GM21529 (cell line): ENCODE measurements around the gene ELL2.

Experiments
- ATAC-seq: cut with Tn5 transposase; IDR thresholded peaks from one replicate; pipeline ENCODE4 v1.9.1; 2021; ENCODE audit not compliant: unreplicated experiment

ELL2 gene

DNA sequence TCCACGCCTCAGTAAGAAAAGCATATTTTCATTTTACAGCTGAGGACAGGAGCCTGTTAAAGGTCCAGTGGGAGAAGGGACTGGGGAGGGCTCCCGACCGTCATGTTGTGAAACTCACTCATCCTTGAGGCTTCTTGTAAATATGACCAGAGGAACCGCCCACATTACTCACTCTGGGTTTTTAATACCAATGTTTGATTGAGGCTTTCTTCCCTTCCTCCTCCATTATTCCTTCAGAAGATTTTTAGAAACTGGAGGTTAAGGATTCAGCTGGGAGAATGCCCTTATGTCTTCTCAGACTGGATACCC lies 77.7 kb downstream of the ELL2 start:
- ATAC-seq, result peak; percentile 63

DNA sequence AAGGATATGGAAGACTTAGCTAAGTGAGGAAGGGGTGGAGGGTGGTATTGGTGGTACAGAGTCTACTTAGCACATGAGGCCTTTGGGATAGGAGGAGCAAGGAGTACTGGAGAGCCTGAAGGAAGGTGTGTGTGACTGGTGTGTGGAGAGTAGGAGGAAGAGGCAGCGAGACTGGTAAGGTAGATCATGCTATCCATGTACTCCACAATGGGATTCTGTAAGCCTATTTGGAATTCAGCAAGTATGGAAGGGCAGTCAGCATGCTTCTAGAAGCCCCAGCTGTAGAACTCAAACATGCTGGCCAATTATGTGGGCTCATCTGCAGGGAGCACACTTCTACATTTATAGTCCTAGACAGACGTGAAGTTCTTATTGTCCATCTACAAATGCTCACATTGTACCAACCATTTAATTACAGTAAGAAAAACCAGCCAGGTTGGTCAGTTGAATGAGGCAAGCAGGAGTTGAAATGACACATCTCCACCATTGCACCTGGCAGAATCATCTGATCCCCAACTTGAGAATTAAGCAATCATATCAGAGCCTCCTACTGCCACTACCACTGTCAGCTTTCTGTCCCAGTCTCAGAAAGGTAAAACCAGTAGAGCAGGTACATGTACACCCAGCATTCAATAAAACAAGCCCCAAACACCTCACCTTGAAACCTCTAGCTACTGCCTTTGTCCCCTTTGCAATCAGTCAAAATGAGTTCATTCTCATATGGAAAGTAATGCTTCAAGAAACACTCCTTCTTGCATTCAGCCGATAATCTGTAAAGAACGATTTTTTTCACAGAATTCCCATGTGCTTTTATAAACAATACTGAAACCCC lies 78.2 kb downstream of the ELL2 start:
- ATAC-seq, result peak; percentile 55

DNA sequence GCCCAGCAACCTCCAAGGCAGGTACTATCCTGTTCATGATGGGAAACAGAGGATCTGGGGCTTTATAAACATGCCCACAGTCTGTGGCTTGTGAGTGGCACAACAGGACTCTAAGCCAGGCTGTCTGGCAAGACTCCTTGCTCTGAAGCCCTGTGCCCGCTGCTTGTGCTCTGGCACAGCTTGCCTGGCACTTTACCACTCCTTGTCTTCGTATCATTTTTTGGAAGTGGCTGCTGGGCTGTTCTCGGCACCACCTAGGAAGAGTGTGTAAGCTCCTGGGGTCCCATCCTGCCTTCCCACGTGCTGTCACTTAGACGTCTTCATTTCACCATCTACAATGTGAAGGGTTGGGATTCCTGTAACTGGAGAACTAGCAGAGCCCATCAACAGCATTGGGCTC lies 79.8 kb downstream of the ELL2 start:
- ATAC-seq, result no peak

DNA sequence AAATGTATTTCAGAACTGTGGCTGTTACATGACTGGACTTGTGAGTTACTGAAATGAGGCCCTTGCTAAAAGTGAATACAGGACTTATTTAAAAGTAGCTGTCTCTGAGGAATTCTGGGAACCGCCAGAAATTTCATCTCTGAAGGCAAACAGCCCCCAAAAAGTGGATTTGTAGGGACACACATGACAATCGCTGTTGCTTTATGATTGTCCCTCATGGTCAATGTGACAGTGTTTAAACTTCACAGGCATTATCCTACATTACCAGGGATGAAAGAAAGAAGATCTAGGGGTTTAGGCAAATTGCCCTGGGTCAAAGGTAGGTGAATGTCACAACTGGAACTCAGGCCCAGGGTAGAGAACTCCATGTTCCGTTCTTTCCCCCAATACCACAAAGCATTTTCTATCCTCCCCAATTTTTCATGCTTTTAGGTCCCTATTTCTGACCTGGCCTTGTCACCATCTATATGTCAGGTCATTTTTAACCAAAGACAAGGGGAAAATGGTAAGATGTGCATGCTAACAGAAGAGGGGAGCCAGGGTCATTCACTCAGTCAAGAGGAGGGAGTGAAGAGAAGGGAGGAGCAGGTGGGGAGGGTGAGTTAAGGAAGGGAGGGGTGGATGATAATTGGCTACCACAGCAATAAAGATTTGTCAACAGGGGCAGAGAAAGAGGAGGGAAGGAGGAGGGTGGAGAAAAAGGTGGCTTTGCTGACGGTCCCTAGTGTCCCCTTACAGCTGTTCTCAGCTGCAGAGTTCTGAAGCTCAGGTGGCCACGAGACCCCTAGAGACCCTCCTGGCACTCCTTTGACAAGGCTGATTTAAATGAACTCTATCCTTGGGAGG lies 81.3 kb downstream of the ELL2 start:
- ATAC-seq, result no peak

- ATAC-seq, result no peak
These were observed 82.0 kb downstream of the ELL2 start for GRCh38 chr5:95879661-95880060.

- peak; percentile 48 for ATAC-seq
These were observed 83.0 kb downstream of the ELL2 start for GRCh38 chr5:95878417-95879323.

DNA sequence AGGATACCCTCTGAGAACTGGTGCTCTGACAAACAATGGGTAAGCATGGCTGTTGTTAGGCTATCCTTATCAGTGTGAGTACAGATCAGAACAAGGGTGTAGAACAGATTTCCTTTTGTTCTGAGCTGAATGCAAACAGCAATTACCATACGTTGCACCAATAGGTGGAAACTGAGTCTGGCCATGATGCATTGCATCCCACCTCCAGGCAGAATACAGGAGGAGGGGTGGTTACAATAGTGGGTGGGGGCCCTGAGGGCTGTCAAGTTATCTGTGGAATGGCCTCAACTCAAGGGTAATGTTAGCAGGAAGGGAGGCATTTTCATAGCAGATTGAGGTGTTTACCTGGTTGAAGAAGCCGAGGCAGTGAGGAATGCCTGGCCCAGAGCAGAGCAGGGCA lies 84.9 kb downstream of the ELL2 start:
- ATAC-seq, result no peak

- no peak for ATAC-seq
These were observed 87.4 kb downstream of the ELL2 start for GRCh38 chr5:95874246-95874645.

DNA sequence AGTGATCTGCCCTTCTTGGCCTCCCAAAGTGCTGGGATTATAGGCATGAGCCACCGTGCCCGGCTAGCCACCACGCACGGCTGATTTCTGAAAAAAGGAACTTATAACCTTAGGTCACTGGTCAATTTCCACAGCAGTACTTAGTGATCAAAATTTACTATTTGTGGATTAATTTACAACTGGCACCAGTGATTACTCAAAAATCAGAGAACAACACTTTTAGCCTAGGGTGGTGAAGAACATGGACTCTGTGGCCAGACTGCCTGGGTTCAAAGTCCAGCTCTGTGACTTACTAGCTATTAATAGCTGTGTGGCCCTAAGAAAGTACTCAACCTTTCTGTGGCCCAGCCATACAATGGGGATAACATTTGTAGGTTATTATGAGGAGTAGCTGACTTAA lies 88.3 kb downstream of the ELL2 start:
- ATAC-seq, result no peak

DNA sequence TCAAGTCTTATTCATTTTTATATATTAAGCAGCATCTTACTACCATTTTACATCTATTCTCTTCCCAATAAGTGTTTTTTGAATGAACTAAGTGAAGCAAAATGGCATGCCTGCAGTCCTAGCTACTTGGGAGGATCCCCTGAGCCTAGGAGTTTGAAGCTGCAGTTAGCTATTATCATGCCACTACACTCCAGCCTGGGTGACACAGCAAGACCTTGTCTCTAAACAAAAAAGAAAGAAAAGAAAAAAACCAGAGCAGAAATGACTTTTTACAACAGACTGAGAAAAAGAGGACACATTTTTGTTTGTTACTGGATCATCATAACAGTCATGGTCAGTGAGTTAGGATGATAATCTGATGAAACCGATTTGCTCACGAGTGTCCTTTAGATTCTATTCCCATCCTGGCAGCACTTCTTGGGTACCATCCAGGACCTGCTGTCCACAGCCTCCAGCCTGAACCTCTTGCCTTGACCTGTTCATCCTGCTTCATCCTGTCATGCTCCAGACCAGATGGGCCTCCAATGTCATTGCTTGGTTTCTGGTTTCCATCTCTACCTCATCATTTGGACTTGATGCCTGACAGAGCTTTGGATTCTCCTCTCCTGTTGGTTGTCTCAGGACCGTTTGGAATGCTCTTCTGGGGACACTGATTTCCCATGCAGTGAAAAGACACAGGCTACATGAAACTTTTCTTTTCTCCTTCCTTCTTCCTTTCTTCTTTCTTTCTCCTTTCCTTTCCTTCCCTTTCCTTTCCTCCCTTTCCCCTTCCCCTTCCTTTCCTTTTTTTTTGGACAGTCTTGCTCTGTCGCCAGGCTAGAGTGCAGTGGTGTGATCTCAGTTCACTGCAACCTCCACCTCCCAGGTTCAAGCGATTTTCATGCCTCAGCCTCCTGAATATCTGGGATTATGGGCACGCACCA lies 89.0 kb downstream of the ELL2 start:
- no peak for ATAC-seq

DNA sequence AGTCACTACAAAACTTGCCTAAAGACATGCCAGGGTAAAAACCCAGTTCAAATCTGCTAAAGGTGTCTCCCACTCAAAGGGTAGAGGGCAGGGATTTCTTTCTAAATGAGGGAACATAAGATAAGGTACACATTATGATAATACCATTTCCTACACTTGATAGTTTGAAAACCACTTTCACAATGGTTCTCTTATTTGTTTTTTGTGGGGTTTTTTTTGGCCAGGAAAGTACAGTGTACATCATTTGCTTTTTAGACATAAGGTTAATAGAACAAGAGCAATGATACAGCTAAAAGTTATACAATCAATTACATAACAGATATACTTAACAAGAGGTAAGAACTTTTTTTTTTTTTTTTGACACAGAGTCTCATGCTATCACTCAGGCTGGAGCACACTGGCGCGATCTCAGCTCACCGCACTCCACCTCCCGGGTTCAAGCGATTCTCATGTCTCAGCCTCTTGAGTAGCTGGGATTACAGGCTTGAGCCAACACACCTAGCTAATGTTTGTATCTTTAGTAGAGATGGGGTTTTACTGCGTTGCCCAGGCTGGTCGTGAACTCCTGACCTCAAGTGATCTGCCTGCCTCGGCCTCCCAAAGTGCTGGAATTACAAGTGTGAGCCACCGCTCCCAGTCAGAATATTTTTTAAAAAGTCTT lies 90.4 kb downstream of the ELL2 start:
- ATAC-seq, result no peak

- peak; percentile 69 for ATAC-seq
These were observed 91.5 kb downstream of the ELL2 start for GRCh38 chr5:95870105-95870672.

DNA sequence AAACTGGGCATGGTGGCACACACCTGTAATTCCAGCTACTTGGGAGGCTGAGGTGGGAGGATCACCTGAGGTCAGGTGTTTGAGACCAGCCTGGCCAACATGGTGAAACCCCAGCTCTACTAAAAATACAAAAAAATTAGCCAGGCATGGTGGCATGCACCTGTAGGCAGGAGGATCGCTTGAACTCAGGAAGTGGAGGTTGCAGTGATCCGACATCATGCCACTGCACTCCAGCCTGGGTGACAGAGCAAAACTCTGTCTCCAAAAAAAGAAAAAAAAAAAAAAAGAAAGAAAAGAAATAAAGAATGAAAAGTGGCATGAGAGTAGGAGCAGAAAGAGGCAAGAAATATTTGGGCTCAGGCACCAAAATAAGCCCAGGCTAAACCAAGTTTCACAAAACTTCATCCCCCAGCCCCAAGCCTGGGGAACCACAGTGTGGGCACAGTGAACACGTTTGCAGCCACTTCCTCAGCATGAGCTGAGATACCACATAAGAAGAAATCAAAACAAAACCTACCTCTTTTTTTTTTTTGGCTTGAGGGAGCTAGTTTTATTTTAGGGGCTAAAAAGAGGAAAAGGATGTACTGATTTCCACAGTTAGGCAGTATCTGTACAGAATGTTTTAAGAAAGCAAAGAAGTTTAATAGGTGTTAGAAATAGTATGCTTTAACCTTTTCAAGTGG lies 92.3 kb downstream of the ELL2 start:
- ATAC-seq, result peak; percentile 43

GRCh38 chr5:95868136-95868535 lies 93.5 kb downstream of the ELL2 start:
- no peak for ATAC-seq

DNA sequence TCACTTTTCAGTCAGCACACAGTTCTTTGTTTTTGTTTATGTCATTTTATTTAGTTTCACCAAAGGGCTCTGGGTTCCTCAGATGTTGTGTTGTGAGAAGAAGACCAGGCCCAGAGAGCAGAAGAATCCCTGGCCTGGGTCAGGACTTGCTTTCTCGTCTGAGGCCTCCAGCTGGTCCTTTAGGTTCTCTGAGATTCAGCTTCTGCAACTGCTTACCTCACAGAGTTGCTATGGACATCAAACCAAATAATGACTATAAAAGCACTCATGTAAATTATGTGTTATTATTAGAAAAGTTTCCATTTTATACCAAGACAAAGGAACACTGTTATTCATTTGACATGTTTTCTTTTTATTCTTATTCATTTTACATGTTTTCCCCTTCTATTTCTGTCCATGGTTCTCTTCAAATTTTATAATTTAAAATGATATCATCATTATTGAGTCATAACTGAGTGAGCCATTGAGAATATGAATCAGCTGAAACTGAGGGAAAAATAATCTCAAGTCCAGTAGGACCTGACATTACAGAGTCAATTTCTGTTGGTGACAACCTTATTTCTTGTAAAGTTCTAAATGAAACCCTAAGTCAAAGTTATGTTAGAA lies 95.1 kb downstream of the ELL2 start:
- ATAC-seq, result no peak

DNA sequence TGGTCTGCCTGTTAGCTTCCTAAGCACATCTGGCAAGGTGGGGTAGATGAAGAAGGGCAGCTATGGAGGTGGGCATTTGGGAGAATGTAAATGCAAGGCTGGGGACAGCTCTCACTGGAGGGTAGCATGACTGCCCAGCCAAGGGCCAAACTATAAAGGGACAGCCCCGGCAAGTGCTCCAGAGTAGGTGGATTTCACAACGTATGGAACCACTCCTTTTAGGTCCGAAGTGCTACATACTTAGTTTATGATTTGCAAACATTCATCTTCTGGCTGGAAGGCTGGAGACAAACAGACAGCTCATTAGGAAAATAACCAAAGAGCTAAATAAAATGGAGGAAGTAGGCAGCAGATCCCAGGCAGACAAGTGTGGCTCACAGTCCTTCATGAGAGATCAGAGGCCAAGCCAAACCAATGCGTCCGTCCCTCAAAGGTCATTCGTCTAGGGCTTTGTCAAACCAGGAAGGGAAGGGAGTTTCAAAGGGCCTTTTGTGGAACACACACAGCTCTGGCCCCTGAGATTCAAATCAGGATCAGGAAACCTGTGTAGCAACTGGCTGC lies 96.6 kb downstream of the ELL2 start:
- no peak for ATAC-seq

DNA sequence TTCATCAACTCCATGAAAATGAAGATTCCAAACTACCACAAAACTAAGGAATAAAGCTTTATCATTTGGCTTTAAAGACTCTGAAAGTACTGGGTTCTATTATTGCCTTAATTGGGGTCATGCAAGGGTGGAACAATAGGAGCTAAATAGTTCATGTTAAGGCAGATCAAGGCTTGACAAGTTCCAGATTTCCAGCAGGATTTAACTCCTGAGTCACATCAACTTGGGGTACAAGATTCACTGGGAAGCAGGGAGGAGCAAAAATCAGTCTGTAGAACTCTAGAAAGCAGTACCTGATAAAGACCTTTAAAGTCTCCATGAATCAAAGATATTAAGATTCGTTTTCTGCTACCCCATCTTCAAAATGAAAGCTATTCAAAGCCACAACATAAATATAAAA lies 97.2 kb downstream of the ELL2 start:
- ATAC-seq, result no peak

- ATAC-seq, result no peak
These were observed 98.3 kb downstream of the ELL2 start for GRCh38 chr5:95863383-95863757.
